Erythroblast (primary cell): ENCODE measurements around the gene FCHSD2.

ENCODE experiments used
- GATA1 ChIP-seq: IDR thresholded peaks from 2 replicates; pipeline ENCODE4 v1.6.1; 2011; ENCODE audit warnings: low read depth, mild to moderate bottlenecking, control low read depth, low read length, moderate library complexity
- POLR2A ChIP-seq: IDR thresholded peaks from 2 replicates; pipeline ENCODE4 v1.6.1; 2011; ENCODE audit warnings: mild to moderate bottlenecking, low read length

DNA sequence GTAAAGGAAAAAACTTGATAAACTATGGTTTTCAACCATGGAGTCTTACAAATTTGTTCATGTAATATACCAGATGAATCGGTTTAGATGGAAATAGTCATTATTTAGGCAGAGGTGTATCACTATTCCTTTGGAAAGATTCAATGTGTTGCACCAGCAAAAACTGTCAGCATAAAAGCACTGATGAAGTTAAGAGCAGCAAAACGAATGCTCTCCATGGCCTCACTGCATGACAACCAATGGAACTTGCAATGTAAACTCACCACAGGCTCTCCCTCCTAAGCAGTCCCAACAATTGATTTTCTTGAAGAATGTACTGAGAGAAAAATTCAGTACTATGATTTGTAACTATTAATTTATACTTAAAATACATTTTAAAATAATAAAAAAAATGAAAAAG is 139.9 kb downstream of the FCHSD2 start:
- TF ChIP-seq POLR2A = no peak
- no peak for TF ChIP-seq GATA1
